IMR-90 (cell line): Measurements from ENCODE around the gene RERE. TPM values are rescaled to one million over a fixed set of nuclear protein-coding genes. Genes with fewer than 3 reads are reported as not detected.

Source experiments
- ATAC-seq: fragments of 200-7000 bp; cut with Tn5 transposase; 2 replicates; pipeline ENCODE4 v1.9.1; 2020; ENCODE audit warnings: low read depth, mild to moderate bottlenecking, moderate library complexity
- BruUV-seq: library from RNA; stranded (reverse); fragments of 400-500 nt; replicated peaks from 2 replicates; lab custom pipeline; 2021; lab: Mats Ljungman, UMichigan
- CTCF ChIA-PET: fragments of 300-600 bp; formaldehyde crosslinking; extraction: SDS; loops from one replicate; lab custom pipeline; 2021; ENCODE audit warnings: antibody characterized with exemption; lab: Yijun Ruan, JAX
- POLR2A ChIA-PET: fragments of 300-600 bp; sonication (Branson Sonifier 250); formaldehyde crosslinking; loops from one replicate; lab custom pipeline; 2022; ENCODE audit warnings: antibody characterized with exemption; ENCODE audit not compliant: unreplicated experiment; lab: Charles Lee
- DNase-seq: peaks from one replicate; pipeline ENCODE4 v3.0.0; 2013
- H2AFZ ChIP-seq: replicated peaks from 2 replicates; pipeline ENCODE3; 2013; ENCODE audit warnings: low read length, mild to moderate bottlenecking; ENCODE audit not compliant: poor library complexity
- H2AK5ac ChIP-seq: 2 replicates; pipeline ENCODE4 v1.6.1; 2013; ENCODE audit warnings: low read depth, low read length, inconsistent platforms
- H2AK9ac ChIP-seq: replicated peaks from 2 replicates; pipeline ENCODE3; 2013; ENCODE audit warnings: mild to moderate bottlenecking, low read depth, low read length, moderate library complexity; ENCODE audit not compliant: poor library complexity
- H2BK120ac ChIP-seq: 2 replicates; pipeline ENCODE4 v1.6.1; 2013; ENCODE audit warnings: low read depth, low read length, inconsistent platforms
- H2BK15ac ChIP-seq: 3 replicates; pipeline ENCODE4 v1.6.1; 2013; ENCODE audit warnings: low read depth, low read length, inconsistent platforms
- H2BK20ac ChIP-seq: 2 replicates; pipeline ENCODE4 v1.6.1; 2013; ENCODE audit warnings: low read depth, mild to moderate bottlenecking, inconsistent platforms, low read length, moderate library complexity
- H2BK5ac ChIP-seq: 2 replicates; pipeline ENCODE4 v1.6.1; 2013; ENCODE audit warnings: mild to moderate bottlenecking, low read depth, low read length, inconsistent platforms; ENCODE audit not compliant: poor library complexity, severe bottlenecking
- H3K14ac ChIP-seq: replicated peaks from 2 replicates; pipeline ENCODE4 v1.6.1; 2013; ENCODE audit warnings: low read depth, low read length, inconsistent platforms
- H3K18ac ChIP-seq: 2 replicates; pipeline ENCODE4 v1.6.1; 2013; ENCODE audit warnings: low read depth, low read length, control low read depth
- H3K23ac ChIP-seq: 2 replicates; pipeline ENCODE4 v1.6.1; 2013; ENCODE audit warnings: low read depth, low read length, inconsistent platforms
- H3K27ac ChIP-seq: 2 replicates; pipeline ENCODE4 v1.5.1; 2013; ENCODE audit warnings: mild to moderate bottlenecking, control low read depth, low read length; ENCODE audit not compliant: insufficient read depth
- H3K27me3 ChIP-seq: 2 replicates; pipeline ENCODE4 v1.6.1; 2013; ENCODE audit warnings: low read length; ENCODE audit not compliant: control insufficient read depth, insufficient read depth
- H3K36me3 ChIP-seq: 2 replicates; pipeline ENCODE4 v1.6.1; 2013; ENCODE audit warnings: low read length, mixed read lengths; ENCODE audit not compliant: control insufficient read depth, insufficient read depth
- H3K4ac ChIP-seq: 2 replicates; pipeline ENCODE4 v1.6.1; 2013; ENCODE audit warnings: low read depth, low read length, inconsistent platforms
- H3K4me1 ChIP-seq: 2 replicates; pipeline ENCODE4 v1.6.1; 2013; ENCODE audit warnings: low read length, mixed read lengths; ENCODE audit not compliant: control insufficient read depth, insufficient read depth
- H3K4me2 ChIP-seq: 2 replicates; pipeline ENCODE4 v1.6.1; 2013; ENCODE audit warnings: low read depth, mild to moderate bottlenecking, control low read depth, low read length, moderate library complexity
- H3K4me3 ChIP-seq: 2 replicates; pipeline ENCODE4 v1.5.1; 2013; ENCODE audit warnings: low read depth, mild to moderate bottlenecking, control low read depth, low read length, moderate library complexity; ENCODE audit not compliant: insufficient read depth
- H3K56ac ChIP-seq: 2 replicates; pipeline ENCODE4 v1.6.1; 2013; ENCODE audit warnings: low read length, inconsistent platforms; ENCODE audit not compliant: insufficient read depth; ENCODE audit errors: extremely low read depth
- H3K79me1 ChIP-seq, 2 experiments: 2 replicates each; pipeline ENCODE4 v1.6.1; 2013; ENCODE audit warnings: low read length in 2 of 2, inconsistent platforms in 1 of 2, low read depth in 1 of 2
- H3K9ac ChIP-seq: 2 replicates; pipeline ENCODE4 v1.6.1; 2013; ENCODE audit warnings: low read depth, low read length, control low read depth
- H3K9me1 ChIP-seq: 2 replicates; pipeline ENCODE4 v1.6.1; 2013; ENCODE audit warnings: low read length, inconsistent platforms; ENCODE audit not compliant: insufficient read depth
- H3K9me3 ChIP-seq: 2 replicates; pipeline ENCODE4 v1.6.1; 2013; ENCODE audit warnings: low read length; ENCODE audit not compliant: control insufficient read depth, insufficient read depth
- H4K20me1 ChIP-seq: 2 replicates; pipeline ENCODE4 v1.6.1; 2013; ENCODE audit warnings: low read length, inconsistent platforms; ENCODE audit not compliant: insufficient read depth
- H4K5ac ChIP-seq: 2 replicates; pipeline ENCODE4 v1.6.1; 2013; ENCODE audit warnings: mild to moderate bottlenecking, low read depth, low read length, control low read depth
- H4K8ac ChIP-seq, 2 experiments: 2 replicates each; pipeline ENCODE4 v1.6.1; 2013; ENCODE audit warnings: low read depth in 2 of 2, low read length in 2 of 2, control low read depth in 1 of 2, inconsistent platforms in 1 of 2
- H4K91ac ChIP-seq: 2 replicates; pipeline ENCODE4 v1.6.1; 2013; ENCODE audit warnings: low read depth, low read length, inconsistent platforms; ENCODE audit not compliant: insufficient read depth
- BHLHE40 ChIP-seq: fragments of 150-350 bp; IDR thresholded peaks from 2 replicates; pipeline ENCODE4 v1.6.1; 2016; ENCODE audit warnings: mild to moderate bottlenecking, low read depth, low read length
- FOS ChIP-seq: fragments of 150-350 bp; IDR thresholded peaks from 2 replicates; pipeline ENCODE4 v1.6.1; 2016; ENCODE audit warnings: low read depth, low read length
- POLR2A ChIP-seq: IDR thresholded peaks from 2 replicates; pipeline ENCODE4 v1.6.1; 2012; ENCODE audit warnings: mild to moderate bottlenecking, low read depth, low read length
- WGBS, 2 experiments: methylation state at CpG; one replicate each; pipeline versions ENCODE4 v1.1.5 to v1.1.7; 2013; ENCODE audit warnings: missing lambda C conversion rate in 2 of 2; ENCODE audit not compliant: insufficient read length in 1 of 2; ENCODE audit errors: extremely low coverage in 2 of 2; 5-methylcytosine and 5-hydroxymethylcytosine counted together
- dilution Hi-C: fragments of 300-500 bp; cut with HindIII; formaldehyde crosslinking; loops from one replicate; pipeline ENCODE4 v1.14.3; 2018; ENCODE audit warnings: low sequenced_read_pairs; ENCODE audit not compliant: unreplicated experiment
- in situ Hi-C: fragments of 300-500 bp; cut with MboI; formaldehyde crosslinking; loops from 3 replicates; pipeline ENCODE4 v1.14.3; 2019; ENCODE audit warnings: low sequenced_read_pairs, inconsistent platforms, mixed read lengths
- intact Hi-C: fragments of 100-400 bp; cut with micrococcal nuclease; formaldehyde crosslinking; loops from 2 replicates; pipeline ENCODE4 v1.10.0; 2022
- polyA plus RNA-seq, 3 experiments: library from polyadenylated mRNA; depleted of rRNA; stranded (reverse); fragments of >200 nt; gene quantifications; 2 replicates each; pipeline ENCODE4 v1.2.3, GENCODE V29; 2012; ENCODE audit warnings: low replicate concordance in 1 of 3
- total RNA-seq: library from RNA; depleted of rRNA; stranded (reverse); fragments of >200 nt; gene quantifications from 2 replicates; pipeline ENCODE4 v1.2.3, GENCODE V29; 2012

Gene RERE
- total and polyA plus RNA-seq, 2 of the 4 experiments (the other 2 are of a cell fraction): 11.5 to 25.1 TPM

DNA sequence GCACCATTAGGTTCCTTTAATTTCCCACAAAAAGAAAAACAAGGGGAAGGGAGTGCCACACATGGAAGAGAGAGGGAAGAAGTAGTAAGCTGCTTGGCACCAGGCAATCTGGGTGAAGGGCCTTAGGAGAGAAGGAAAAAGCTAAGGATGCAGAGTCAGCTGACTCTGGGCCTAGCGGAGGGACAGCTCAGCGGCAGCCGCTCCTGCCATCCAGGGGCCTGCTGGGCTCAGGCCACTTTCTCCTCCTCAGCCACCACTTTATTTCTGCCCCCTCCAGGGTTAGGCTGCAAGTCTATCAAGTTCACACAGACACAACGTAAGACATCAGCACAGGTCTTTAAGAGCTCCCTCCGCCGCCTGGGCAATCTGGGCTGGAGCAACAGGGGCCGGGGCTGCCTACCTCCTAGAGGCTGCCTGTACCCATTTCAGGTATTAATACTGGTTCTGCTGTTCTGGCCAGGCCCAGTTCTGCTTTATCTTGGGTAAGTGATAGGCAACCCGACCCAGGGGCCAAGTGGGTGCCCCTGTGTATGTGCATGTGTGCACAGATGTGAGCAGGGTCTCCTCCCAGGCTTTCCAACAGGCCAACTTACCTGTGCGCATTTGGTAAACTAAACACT lies 446.0 kb downstream of the RERE start:
- no peak for ATAC-seq
- Histone ChIP-seq H3K4me1 (peaks cover 53% of the 10 kb centered on the region), H2AK9ac (no peak overlapping the region), H3K27ac (peak overlapping the region; percentile 21; the same call in 1 of the 2 replicates), H3K9me1 (peaks cover 41% of the 10 kb centered on the region), H4K5ac (no peak overlapping the region), H3K27me3 (no peaks in the 10 kb centered on the region), H3K4ac (no peak overlapping the region), H4K20me1 (peaks cover 71% of the 10 kb centered on the region), H4K91ac (no peak overlapping the region), H3K23ac (no peak overlapping the region), H3K4me3 (no peak overlapping the region), H3K18ac (no peak overlapping the region), H3K4me2 (peak overlapping the region; percentile 10; the same call in 1 of the 2 replicates), H2BK120ac (no peak overlapping the region), H3K79me1 (peaks cover 58 to 89% of the 10 kb centered on the region in 2 experiments), H2BK15ac (no peak overlapping the region), H3K14ac (0 out of 2 replicates have a peak overlapping the region, but pooled peaks have one; percentile 10), H2BK20ac (no peak overlapping the region), H3K9me3 (no peaks in the 10 kb centered on the region), H2AFZ (no peak overlapping the region), H3K36me3 (peaks cover 51% of the 10 kb centered on the region), H2AK5ac (peak overlapping the region; percentile 15; the same call in 1 of the 2 replicates), H3K9ac (0 out of 2 replicates have a peak overlapping the region, but pooled peaks have one; percentile 18), H2BK5ac (no peak overlapping the region), H3K56ac (no peak overlapping the region), H4K8ac (0 out of 4 replicates have a peak overlapping the region, but pooled peaks have one; percentile 10 to 16)
- DNase-seq: no peak
- dilution Hi-C loops (no loop called here), in situ Hi-C loops (no loop called here), intact Hi-C loops (loop anchor here (10.0 kb wide), 1 partner anchor 293 kb away; no protein-coding TSS in a partner anchor)
- no TSS peak for BruUV-seq
- CTCF ChIA-PET: interaction anchor here (0.8 kb wide), 1 partner anchor 8 kb away, joined by 3 read pairs; no protein-coding TSS in a partner anchor
- POLR2A ChIA-PET: interaction anchor here (0.5 kb wide), 1 partner anchor 29 kb away, joined by 6 read pairs; no protein-coding TSS in a partner anchor
- WGBS, 2 experiments: 0% methylated on average over 1 of the region's 9 CpGs; no CpG with 5 or more reads in 1 of the 2 experiments
- no peak for TF ChIP-seq POLR2A
- TF ChIP-seq BHLHE40: no peak
- TF ChIP-seq FOS: no peak
